Occipital lobe (tissue), 2 donors: Measurements from ENCODE around the gene CLSTN2. TPM values are rescaled to one million over a fixed set of nuclear protein-coding genes. Genes with fewer than 3 reads are reported as not detected.

Experiments
- DNase-seq: peaks from one replicate; lab custom pipeline; 2025; lab: John Stamatoyannopoulos, UW
- total RNA-seq: library from RNA; depleted of rRNA; stranded (reverse); fragments of >200 nt; gene quantifications from one replicate; pipeline ENCODE4 v1.2.3, GENCODE V29; 2014

The CLSTN2 gene
- total RNA-seq, 1 donor from 2014 or later, result 10.3 TPM

- DNase-seq, result no peak
These were observed 338.7 kb downstream of the CLSTN2 start for GRCh38 chr3:140273542-140274195.

DNA sequence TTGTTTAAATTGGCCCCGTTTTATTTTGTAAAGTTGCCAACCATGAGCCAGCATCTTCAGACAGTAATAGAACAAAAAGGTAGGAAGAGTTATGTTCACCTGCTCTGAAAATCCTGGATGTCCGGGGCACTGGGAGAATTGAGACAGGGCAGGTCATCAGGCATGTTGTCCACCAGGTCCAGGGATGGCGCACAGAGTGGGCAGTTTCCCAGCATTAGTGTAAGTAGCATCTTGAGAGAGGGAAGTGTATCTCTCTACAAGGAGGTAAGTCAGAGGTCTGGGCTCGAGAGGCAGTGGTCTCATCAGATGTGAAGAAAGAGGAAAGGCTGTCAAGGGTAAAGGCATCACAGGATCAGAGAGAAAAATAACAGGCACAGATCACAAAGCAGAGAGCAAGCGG, 339.4 kb downstream of the CLSTN2 start:
- DNase-seq, result no peak

DNA sequence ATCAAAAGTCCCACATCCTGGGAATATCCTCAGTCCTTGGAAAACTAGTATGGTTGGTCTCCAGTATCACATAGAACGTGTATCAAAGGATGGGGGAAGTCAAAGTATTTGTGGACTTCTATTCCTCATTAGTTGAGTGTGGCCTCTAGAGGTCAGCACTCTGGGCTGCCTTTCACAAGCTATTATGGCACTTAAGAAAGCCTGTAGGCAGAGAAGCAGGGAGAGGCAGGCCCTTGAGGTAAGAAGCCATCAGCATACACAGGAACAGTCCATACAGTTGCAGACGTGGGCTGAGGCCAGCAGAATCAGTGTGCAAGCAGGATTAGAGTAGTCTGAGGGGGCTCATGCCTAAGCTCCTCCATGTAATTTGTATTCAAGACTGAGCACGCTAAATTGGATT, 341.7 kb downstream of the CLSTN2 start:
- no peak for DNase-seq

GRCh38 chr3:140277886-140278285, 342.9 kb downstream of the CLSTN2 start:
- DNase-seq, result no peak

GRCh38 chr3:140284372-140284771, 349.4 kb downstream of the CLSTN2 start:
- no peak for DNase-seq

- DNase-seq, result no peak
These were observed 350.4 kb downstream of the CLSTN2 start for GRCh38 chr3:140285380-140285779.

- DNase-seq, result no peak
These were observed 353.6 kb downstream of the CLSTN2 start for GRCh38 chr3:140288595-140288994.

DNA sequence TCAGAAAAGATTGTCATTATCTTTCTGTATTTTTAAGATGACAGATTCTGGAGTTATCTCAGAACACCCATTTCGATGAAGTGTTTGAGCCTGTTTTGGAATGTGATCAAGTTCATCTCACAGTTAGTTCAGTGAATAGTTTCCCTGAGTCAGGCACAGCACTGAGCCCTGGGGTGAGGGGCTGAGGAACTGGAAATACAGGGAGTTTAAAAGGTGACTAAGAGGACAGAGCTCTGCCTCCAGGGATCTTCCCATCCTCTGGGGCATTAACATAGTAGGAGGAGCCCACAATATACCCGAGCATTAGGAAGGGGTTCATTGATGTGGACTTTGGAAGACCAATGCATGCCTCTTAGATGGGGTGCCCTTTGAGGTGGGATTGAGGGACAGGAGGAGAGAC, 355.1 kb downstream of the CLSTN2 start:
- DNase-seq, result no peak

GRCh38 chr3:140292170-140292569, 357.2 kb downstream of the CLSTN2 start:
- DNase-seq, result no peak

GRCh38 chr3:140292684-140293083, 357.7 kb downstream of the CLSTN2 start:
- no peak for DNase-seq

- DNase-seq, result no peak
These were observed 359.1 kb downstream of the CLSTN2 start for GRCh38 chr3:140294058-140294457.

GRCh38 chr3:140296796-140297352, 361.9 kb downstream of the CLSTN2 start:
- no peak for DNase-seq

DNA sequence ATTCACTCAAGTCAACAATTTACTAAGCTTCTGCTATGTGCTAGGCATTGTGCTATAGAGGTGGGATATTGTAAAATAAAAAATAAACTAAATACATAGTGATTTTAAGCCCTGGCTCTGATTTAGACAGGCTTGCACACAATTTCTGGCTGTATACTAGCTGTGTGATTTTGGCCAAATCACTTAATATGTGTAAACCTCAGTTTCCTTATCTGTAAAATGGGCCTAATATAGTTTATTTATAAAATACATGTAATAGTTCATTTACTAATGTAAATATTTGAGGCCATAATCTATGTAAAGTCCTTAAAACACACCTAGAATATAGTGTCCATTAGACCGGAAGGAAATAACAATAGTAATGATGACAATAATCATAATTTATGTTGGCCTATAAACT, 363.1 kb downstream of the CLSTN2 start:
- DNase-seq, result no peak

- no peak for DNase-seq
These were observed 363.6 kb downstream of the CLSTN2 start for GRCh38 chr3:140298569-140299070.

DNA sequence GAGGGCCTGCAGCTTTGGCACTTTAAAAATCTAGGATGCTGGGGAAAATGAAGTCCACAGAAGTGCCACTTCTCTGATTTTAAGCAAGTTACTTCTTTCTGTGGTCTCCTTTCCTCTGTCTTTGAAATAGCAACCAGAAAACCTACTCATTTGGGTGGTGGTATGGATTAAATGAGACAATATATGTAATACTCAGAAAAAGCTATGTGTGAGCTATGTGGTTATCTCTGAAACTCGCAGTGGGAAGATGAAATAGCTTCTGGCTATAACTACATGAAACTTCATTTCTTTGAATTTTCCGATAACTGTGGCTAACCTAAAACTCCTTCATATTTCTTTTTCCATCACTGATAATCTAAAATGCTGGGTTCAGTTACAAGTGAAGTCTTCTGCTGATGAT, 368.9 kb downstream of the CLSTN2 start:
- no peak for DNase-seq

- DNase-seq, result no peak
These were observed 373.6 kb downstream of the CLSTN2 start for GRCh38 chr3:140308535-140308934.

GRCh38 chr3:140311428-140311827, 376.4 kb downstream of the CLSTN2 start:
- DNase-seq, result no peak

- DNase-seq, result no peak
These were observed 381.0 kb downstream of the CLSTN2 start for GRCh38 chr3:140315955-140316354.

DNA sequence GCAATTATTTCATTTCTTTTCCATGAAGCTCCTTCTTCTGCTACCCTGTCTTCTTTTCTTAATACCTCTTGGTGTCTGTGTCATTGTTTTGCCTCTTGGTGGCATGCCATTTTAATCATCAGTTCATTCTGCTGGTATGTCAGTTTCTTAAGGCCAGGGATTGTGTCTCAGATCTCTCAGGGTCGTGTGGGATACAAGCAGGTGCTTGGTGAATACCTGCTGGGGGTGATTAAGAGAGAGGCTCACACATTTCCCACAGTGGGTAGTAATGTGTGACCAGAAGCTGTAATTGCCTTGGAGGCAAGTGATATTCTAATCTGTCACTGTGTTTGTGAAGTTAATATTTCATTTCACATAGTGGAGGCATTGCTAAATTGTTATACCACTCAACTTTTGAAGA, 381.5 kb downstream of the CLSTN2 start:
- DNase-seq, result no peak

GRCh38 chr3:140316868-140317400, 381.9 kb downstream of the CLSTN2 start:
- no peak for DNase-seq

DNA sequence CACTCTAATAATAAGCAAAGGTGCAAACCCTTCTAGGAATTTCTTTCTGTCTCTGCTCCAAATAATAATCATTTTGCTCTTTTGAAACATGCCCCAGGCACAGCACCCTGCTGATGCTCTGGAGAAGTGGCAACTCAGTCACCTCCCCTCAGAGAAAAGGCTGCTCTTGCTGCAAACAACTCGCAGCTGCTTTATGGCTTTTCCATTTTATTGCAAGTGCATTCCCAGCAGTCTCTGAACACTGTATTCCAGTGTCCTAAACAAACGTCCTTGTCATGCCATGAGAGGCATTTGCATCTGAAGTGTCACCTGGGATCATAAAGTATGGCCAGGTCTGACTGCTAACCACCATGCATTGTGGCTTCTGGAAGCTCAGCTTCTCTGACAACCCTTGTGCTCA, 384.8 kb downstream of the CLSTN2 start:
- no peak for DNase-seq

DNA sequence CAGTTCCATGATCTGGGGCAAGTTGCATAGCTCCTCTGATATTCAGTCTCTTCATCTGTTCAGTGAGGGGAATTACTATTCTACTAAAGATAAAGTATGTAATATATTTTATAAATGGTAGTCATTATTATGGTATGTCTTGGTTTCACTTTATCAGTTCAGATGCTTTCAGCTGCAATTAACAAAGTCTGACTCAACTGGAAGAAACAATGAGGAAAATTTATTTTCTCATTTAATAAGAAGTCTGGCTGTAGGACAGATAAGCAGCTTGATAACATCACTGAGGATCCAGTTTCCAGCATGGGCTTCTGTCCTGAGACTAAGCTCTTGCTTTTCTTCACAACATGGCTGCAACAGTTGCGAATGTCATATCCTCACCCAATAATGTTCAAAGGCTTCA, 388.6 kb downstream of the CLSTN2 start:
- no peak for DNase-seq

- DNase-seq, result no peak
These were observed 397.1 kb downstream of the CLSTN2 start for GRCh38 chr3:140332131-140332530.
